HG03095 (cell line): ENCODE results near the gene GRIN3A.
"Not testable (repeated sequence)": the region's sequence is repeated elsewhere in the genome, so short reads cannot be mapped to it uniquely, and the experiment has no call there.

Source experiments
- ATAC-seq: cut with Tn5 transposase; IDR thresholded peaks from one replicate; pipeline ENCODE4 v1.9.1; 2021; ENCODE audit warnings: moderate library complexity; ENCODE audit not compliant: unreplicated experiment

Gene GRIN3A

GRCh38 chr9:101738566-101739183 lies at the start of gene GRIN3A:
GRIN3A (minus strand) TSS chr9:101738647; CDS start chr9:101737979, 668 bp downstream.
- no peak for ATAC-seq

DNA sequence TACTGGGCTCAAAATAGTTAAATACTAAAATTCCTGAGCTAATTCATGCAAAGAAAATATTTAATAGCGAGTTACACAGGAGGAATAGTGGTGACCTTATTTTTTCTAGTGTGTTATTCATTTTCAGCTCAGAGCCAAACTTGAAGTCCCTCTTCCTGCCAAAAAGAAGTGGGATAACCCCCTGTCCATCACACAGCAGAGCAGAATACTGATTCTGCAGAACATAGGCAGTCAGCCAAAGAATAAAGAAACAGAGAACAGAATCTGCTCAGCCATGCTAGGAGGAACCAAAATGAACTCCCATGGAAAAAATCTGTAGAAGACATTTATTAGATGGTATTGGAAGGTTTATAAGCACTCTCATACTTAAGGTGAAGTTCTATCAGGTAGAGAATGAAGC lies 49.4 kb upstream of the GRIN3A start:
- no peak for ATAC-seq

DNA sequence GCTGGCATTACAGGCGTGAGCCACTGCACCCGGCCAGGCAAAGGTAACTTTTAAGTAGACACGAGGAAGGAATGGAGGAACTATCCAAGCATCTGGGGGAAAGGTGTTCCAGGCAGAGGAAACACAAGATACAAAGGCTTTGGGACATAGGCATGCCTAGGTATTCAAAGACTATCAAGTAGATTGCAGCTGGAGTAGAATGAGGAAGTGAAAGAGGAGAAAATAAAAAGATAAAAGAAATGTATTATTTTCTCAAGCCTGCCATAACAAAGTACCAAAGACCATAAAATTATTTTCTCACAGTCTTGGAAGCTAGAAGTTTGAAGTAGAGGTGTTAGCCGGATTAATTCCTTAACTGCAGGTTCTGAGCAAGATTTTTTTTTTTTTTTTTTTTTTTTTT lies 39.9 kb upstream of the GRIN3A start:
- no peak for ATAC-seq

- ATAC-seq: no peak
These were observed 26.0 kb upstream of the GRIN3A start for GRCh38 chr9:101764472-101764871.

GRCh38 chr9:101758304-101758930 lies 20.0 kb upstream of the GRIN3A start:
- ATAC-seq: no peak

DNA sequence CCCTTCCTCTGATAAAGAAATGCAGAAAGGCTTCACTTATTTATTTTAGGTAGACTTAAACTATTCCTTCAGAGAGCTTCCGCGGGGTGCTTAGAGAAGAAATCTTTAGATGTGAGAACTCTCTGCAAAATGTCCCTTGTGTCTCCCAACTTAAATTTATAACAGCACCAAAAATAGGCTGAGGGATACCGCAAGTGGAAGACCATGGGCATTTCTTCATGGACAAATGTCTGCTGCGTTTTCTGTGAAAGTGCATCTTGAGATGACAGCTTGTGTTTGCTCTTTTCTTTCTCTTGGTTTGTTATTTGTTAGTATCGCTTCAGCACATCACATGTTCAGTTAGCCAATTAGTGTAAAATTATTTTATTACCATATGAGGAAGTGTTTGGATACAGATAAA lies 15.3 kb upstream of the GRIN3A start:
- ATAC-seq: no peak

DNA sequence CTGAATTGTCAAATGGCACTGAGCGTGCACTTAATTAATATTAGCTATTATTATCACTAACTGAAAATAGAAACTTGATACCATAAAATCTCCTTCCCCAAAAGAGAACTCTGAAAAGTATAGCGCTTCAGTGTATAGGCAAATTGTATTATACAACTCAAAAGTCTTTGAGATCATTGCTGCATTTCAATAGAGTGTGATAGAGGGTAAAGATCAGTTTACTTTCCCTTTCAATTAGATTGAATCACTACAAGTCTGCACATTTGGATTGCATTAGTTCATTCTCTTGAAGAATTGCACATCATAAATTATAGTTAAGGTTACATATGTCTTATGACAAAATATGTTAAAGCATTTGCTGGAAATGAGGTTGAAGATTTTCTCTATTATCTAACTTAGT lies 13.4 kb upstream of the GRIN3A start:
- ATAC-seq: no peak

DNA sequence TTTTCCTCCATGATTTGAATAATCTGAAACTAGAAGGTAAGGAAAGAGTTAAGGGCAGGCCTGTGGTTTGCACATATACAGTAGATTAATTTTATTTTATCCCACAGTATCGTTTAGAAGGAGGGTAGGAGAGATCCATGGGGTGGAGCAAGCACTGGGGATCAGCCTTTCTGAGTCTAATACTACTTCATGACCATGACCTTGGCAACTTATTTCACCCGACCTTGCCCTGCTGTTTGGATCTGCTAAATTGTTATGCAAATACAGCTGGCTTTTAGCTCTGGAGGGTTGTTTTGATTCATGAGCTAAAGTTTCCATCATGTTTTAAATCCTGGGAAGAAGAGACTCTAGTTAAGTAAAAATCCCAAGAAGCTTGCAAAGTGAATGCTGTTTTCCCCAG lies 864 bp upstream of the GRIN3A start:
- no peak for ATAC-seq

GRCh38 chr9:101737705-101738565 lies 512 bp downstream of the GRIN3A start:
- no peak for ATAC-seq

DNA sequence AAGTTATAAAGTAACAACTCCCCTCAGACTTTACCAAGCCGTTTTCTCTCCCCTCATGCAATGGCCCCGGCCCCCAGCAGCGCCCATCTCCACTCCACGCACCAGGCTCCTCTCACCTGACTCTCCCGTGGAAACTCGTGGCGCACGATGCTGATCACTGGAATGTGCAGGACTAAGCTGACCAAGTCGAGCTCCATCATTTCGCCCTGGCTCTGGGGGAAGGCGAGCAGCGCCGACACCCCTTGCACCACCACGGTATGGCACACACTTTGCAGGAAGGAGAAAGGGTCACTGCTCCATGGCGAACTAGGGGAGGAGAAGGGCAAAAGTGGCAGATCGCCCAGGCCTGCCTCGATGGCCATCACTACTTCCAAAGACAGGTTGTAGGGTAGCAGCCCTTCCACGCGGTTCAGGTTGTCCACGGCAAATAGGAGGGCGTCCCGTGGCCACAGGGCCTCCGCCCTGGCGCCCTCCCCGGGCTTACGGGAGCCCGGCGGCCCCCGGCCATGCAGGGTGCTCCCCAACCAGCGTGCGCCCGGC lies 1.2 kb downstream of the GRIN3A start:
- ATAC-seq: no peak

DNA sequence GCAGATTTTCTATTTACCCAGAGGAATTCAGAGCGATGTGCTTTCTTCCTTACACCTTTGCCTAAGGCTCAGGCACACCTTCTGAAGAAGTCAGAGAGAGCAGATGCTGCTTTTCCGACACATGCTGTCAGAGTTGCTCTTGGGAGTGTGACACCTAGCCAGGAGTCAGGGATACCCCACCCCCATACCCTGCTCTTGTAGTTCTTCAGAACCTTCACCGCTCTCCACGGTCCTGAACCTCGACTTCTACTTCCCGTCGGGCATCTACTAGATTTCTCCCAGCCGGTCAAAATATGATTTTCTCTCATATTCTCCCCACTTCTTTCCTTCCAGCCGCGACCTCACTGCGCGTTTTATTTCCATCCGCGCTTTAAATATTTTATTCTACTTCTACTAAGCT lies 1.7 kb downstream of the GRIN3A start:
- ATAC-seq: no peak

- ATAC-seq: no peak
These were observed 7.0 kb downstream of the GRIN3A start for GRCh38 chr9:101731429-101731828.

DNA sequence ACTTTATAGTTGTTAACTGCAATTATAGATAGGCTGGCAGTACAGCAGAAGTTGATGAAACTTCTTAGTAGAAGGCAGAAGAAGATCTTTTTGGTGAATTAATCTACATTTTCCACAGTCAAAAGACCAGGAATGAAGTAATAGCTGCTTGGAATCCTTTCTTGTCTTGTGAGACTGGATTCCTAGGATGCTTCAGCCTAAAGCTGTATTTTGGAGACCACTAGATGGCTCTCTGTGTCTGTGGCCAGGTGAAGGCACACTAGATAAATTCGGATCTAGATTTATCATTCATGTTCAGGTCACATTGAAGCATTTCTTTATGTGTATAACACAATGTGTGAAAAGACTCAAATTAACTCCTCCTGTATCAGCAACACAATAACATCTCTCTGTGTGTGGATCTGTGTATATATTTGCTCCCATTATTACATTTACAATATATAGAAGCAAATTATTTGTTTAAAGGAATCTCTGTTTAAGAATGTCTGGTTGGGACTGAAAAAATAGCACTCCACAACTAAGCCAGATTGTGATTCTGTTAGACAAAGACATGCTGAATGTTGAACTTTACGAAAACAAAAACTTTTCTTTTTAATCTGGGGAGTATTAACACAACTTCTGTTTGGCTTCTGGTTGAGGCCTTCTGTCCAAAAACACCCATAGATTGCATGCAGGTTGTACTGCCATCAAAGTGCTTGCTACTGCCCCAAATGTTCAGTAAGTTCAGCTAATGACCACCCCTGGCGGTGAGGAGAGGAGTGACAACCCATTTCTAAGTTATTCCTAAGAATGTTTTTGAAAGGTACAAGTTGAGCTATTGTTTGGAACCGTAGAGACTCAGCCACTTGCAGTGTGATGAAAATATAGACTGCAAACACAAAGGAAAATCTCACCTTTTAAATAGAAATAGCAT lies 10.6 kb downstream of the GRIN3A start:
- ATAC-seq: peak; percentile 95

DNA sequence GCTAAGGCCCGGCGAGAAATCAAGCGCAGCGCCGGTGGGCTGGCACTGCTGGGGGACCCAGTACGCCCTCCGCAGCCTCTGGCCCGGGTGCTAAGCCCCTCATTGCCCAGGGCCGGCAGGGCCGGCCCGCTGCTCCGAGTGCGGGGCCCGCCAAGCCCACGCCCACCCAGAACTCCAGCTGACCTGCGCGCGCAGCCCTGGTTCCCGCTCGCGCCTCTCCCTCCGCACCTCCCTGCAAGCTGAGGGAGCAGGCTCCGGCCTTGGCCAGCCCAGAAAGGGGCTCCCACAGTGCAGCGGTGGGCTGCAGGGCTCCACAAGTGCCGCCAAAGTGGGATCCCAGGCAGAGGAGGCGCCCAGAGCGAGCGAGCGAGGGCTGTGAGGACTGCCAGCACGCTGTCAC lies 14.2 kb downstream of the GRIN3A start:
- not testable (repeated sequence) for ATAC-seq

DNA sequence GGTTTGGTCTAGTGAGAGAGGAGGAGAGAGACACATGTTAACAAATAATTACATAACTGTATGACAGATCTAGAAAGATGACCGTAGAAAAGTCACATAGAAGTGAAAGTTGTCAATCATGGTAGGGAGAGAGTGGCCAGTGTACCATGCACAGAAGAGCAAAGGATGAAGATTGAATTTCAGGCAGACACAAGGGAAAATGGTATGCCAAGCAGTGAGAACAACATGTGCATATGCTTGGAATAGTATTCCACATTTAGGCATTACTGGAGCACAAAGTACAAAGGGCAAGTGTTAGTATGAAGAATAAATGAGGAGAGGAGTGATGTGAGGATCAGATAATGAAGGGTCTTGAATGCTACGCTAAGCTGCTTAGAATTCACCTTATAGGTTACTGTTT lies 20.3 kb downstream of the GRIN3A start:
- ATAC-seq: no peak

- no peak for ATAC-seq
These were observed 21.8 kb downstream of the GRIN3A start for GRCh38 chr9:101716629-101717028.

GRCh38 chr9:101711330-101711941 lies 27.0 kb downstream of the GRIN3A start:
- no peak for ATAC-seq

DNA sequence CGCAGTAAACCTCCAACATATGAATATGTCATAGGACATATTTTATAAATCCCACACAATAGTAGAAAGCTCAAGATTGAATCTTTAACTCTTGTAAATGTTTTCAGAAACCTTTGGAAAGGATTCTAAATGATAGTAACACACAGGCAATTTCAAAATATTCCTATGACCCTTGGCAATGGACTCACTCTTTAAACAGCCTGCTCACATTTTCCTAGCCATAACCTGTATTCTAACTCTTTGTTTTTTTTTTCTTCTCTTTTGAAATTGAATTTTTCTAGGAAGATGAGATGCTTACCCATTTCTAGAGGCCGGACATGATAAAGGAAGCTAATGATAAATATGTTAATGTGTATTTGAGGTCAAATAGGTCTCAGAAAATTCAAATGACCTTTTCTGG lies 29.6 kb downstream of the GRIN3A start:
- no peak for ATAC-seq

DNA sequence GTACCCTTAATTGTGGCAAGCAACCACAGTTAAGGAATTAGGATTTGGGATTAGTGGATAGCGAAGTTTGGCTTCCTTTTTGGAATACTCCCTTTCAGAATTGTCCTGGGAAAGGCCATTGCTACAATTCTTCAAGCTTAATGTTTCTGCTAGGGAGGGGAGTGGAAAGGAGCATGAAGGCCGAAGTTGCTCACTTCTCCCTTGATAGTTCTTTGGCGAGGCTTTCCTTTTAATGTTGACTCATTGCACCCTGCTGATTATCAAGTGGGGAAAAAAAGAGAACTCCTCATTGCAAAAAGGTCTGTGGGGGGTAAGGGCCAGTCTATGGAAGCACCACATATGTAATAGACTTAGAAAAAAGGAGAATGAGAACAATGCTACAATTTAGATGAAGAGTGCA lies 30.7 kb downstream of the GRIN3A start:
- ATAC-seq: no peak

GRCh38 chr9:101706997-101707396 lies 31.4 kb downstream of the GRIN3A start:
- no peak for ATAC-seq
